K562 (cell line): ENCODE measurements around the gene MTCH2. TPM values are rescaled to one million over a fixed set of nuclear protein-coding genes. Genes with fewer than 3 reads are reported as not detected.

ENCODE experiments used
- BDP1 ChIP-seq: IDR thresholded peaks from 3 replicates; pipeline ENCODE4 v1.6.1; 2011; ENCODE audit not compliant: insufficient read length, insufficient read depth
- CHD2 ChIP-seq: IDR thresholded peaks from 2 replicates; pipeline ENCODE4 v1.6.1; 2011; ENCODE audit warnings: low read depth, low read length
- NR4A1 ChIP-seq, 2 experiments: fragments of 250-450 bp in 1 of 2; fragments of 450-650 bp in 1 of 2; sonication (Bioruptor Pico) in 1 of 2; IDR thresholded peaks; 2 replicates each; pipeline versions ENCODE4 v1.4.0 to v1.6.1; 2016 to 2020; ENCODE audit warnings: mild to moderate bottlenecking in 2 of 2, missing compliant biosample characterization in 1 of 2, missing genetic modification characterization in 1 of 2, moderate library complexity in 1 of 2
- RBM39 ChIP-seq: fragments of 200-400 bp; formaldehyde crosslinking; optimal IDR thresholded peaks from 2 replicates; pipeline ENCODE3; 2018; ENCODE audit warnings: low read depth, low read length
- SMAD4 ChIP-seq: fragments of 250-450 bp; sonication (Bioruptor Pico); conservative IDR thresholded peaks from 2 replicates; pipeline ENCODE4 v1.8.0; 2021; ENCODE audit warnings: inconsistent platforms, mild to moderate bottlenecking, moderate library complexity
- SMARCA5 ChIP-seq: fragments of 450-650 bp; IDR thresholded peaks from 2 replicates; pipeline ENCODE4 v1.6.1; 2016
- SRSF7 ChIP-seq: fragments of 200-400 bp; formaldehyde crosslinking; optimal IDR thresholded peaks from 2 replicates; pipeline ENCODE3; 2017; ENCODE audit warnings: mild to moderate bottlenecking, low read depth, low read length
- TBP ChIP-seq: optimal IDR thresholded peaks from 2 replicates; pipeline ENCODE3; 2011; ENCODE audit warnings: low read depth, low read length, improper control_type of control experiment
- TEAD2 ChIP-seq: fragments of 450-650 bp; IDR thresholded peaks from 2 replicates; pipeline ENCODE4 v1.6.1; 2016; ENCODE audit warnings: missing genetic modification characterization, control low read depth, missing compliant biosample characterization
- ZNF316 ChIP-seq: fragments of 450-650 bp; IDR thresholded peaks from 2 replicates; pipeline ENCODE4 v1.6.1; 2016
- ZNF717 ChIP-seq: fragments of 250-450 bp; sonication (Bioruptor Pico); IDR thresholded peaks from 2 replicates; pipeline ENCODE4 v1.5.0; 2021
- ZNF75A ChIP-seq: fragments of 450-650 bp; formaldehyde crosslinking; IDR thresholded peaks from 2 replicates; pipeline ENCODE4 v1.4.0; 2020; ENCODE audit warnings: mild to moderate bottlenecking
- polyA plus RNA-seq, 8 experiments: library from polyadenylated mRNA; depleted of rRNA in 4 of 8; stranded (reverse) in 5 of 8; unstranded in 3 of 8; fragments of >200 nt; fragmentation: Nextera tagmentation in 2 of 8; fragmentation: Illumina TruSeq in 1 of 8; extraction: Ambion mirVana in 2 of 8; extraction: Trizol in 1 of 8; gene quantifications; 2 replicates each; pipeline versions ENCODE4 v1.2.1 to v1.2.3, GENCODE V29; 2011 to 2014; ENCODE audit warnings: inconsistent platforms in 1 of 8, missing spikeins in 1 of 8
- total RNA-seq, 7 experiments: library from RNA; depleted of rRNA in 6 of 7; stranded (reverse); fragments of >200 nt in 6 of 7; fragmentation: Illumina TruSeq in 2 of 7; extraction: Trizol in 2 of 7; gene quantifications; 2 replicates each; pipeline versions ENCODE4 v1.2.1 to v1.2.3, GENCODE V29; 2011 to 2021; ENCODE audit warnings: low replicate concordance in 1 of 7
- TF ChIP-seq, protein P1 (sequence below): fragments of 450-650 bp; IDR thresholded peaks from 2 replicates; pipeline ENCODE4 v1.6.1; 2017; ENCODE audit warnings: antibody characterized with exemption, mild to moderate bottlenecking
- TF ChIP-seq, protein P2 (sequence below): sonication (generic); formaldehyde crosslinking; IDR thresholded peaks from 2 replicates; pipeline ENCODE4 v1.8.0; 2022; ENCODE audit warnings: mild to moderate bottlenecking, missing genetic modification reagents
- TF ChIP-seq, protein P3 (sequence below), 2 experiments: fragments of 450-650 bp in 1 of 2; sonication (generic) in 1 of 2; formaldehyde crosslinking in 1 of 2; IDR thresholded peaks in 1 of 2; conservative IDR thresholded peaks in 1 of 2; 2 replicates each; pipeline versions ENCODE4 v1.6.1 to v1.8.1; 2016 to 2023; ENCODE audit warnings: mild to moderate bottlenecking in 2 of 2, moderate library complexity in 2 of 2, inconsistent platforms in 1 of 2, missing genetic modification reagents in 1 of 2
- TF ChIP-seq, protein P4 (sequence below): fragments of 450-650 bp; formaldehyde crosslinking; IDR thresholded peaks from 2 replicates; pipeline ENCODE4 v1.4.0; 2020; ENCODE audit warnings: mild to moderate bottlenecking, mixed read lengths

The MTCH2 gene
- total and polyA plus RNA-seq, 9 of the 15 experiments (the other 6 are each of a cell fraction or from before 2014, with no cell fraction given) = 95.4 to 620 (median 198) TPM

DNA sequence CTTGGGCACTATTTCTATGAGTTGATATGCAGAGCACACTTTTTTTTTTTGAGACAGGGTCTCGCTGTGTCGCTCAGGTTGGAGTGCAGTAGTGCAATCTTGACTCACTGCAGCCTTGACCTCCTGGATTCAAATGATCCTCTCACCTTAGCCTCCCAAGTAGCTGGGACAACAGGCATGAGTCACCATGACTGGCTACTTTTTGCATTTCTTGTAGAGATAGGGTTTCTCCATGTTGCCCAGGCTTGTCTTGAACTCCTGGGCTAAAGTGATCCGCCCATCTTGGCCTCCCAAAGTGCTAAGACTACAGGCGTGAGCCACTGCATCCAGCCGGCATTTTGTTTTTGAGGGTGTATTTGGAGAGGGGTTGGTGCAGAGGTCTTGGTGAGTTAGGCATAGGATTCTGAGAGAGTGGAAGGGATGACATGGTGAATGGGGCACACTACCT is 29.9 kb upstream of the MTCH2 start (continued):
- TF ChIP-seq, protein P1, sequence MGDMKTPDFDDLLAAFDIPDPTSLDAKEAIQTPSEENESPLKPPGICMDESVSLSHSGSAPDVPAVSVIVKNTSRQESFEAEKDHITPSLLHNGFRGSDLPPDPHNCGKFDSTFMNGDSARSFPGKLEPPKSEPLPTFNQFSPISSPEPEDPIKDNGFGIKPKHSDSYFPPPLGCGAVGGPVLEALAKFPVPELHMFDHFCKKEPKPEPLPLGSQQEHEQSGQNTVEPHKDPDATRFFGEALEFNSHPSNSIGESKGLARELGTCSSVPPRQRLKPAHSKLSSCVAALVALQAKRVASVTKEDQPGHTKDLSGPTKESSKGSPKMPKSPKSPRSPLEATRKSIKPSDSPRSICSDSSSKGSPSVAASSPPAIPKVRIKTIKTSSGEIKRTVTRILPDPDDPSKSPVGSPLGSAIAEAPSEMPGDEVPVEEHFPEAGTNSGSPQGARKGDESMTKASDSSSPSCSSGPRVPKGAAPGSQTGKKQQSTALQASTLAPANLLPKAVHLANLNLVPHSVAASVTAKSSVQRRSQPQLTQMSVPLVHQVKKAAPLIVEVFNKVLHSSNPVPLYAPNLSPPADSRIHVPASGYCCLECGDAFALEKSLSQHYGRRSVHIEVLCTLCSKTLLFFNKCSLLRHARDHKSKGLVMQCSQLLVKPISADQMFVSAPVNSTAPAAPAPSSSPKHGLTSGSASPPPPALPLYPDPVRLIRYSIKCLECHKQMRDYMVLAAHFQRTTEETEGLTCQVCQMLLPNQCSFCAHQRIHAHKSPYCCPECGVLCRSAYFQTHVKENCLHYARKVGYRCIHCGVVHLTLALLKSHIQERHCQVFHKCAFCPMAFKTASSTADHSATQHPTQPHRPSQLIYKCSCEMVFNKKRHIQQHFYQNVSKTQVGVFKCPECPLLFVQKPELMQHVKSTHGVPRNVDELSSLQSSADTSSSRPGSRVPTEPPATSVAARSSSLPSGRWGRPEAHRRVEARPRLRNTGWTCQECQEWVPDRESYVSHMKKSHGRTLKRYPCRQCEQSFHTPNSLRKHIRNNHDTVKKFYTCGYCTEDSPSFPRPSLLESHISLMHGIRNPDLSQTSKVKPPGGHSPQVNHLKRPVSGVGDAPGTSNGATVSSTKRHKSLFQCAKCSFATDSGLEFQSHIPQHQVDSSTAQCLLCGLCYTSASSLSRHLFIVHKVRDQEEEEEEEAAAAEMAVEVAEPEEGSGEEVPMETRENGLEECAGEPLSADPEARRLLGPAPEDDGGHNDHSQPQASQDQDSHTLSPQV = peak; percentile 94
- no peak for TF ChIP-seq ZNF75A
- peak; percentile 96 for TF ChIP-seq ZNF316
- TF ChIP-seq SMAD4 (CRISPR knock-in tag) = 0 out of 2 replicates have a peak, but pooled peaks have one; percentile 32
- peak; percentile 89 for TF ChIP-seq SMARCA5
- TF ChIP-seq, protein P2, sequence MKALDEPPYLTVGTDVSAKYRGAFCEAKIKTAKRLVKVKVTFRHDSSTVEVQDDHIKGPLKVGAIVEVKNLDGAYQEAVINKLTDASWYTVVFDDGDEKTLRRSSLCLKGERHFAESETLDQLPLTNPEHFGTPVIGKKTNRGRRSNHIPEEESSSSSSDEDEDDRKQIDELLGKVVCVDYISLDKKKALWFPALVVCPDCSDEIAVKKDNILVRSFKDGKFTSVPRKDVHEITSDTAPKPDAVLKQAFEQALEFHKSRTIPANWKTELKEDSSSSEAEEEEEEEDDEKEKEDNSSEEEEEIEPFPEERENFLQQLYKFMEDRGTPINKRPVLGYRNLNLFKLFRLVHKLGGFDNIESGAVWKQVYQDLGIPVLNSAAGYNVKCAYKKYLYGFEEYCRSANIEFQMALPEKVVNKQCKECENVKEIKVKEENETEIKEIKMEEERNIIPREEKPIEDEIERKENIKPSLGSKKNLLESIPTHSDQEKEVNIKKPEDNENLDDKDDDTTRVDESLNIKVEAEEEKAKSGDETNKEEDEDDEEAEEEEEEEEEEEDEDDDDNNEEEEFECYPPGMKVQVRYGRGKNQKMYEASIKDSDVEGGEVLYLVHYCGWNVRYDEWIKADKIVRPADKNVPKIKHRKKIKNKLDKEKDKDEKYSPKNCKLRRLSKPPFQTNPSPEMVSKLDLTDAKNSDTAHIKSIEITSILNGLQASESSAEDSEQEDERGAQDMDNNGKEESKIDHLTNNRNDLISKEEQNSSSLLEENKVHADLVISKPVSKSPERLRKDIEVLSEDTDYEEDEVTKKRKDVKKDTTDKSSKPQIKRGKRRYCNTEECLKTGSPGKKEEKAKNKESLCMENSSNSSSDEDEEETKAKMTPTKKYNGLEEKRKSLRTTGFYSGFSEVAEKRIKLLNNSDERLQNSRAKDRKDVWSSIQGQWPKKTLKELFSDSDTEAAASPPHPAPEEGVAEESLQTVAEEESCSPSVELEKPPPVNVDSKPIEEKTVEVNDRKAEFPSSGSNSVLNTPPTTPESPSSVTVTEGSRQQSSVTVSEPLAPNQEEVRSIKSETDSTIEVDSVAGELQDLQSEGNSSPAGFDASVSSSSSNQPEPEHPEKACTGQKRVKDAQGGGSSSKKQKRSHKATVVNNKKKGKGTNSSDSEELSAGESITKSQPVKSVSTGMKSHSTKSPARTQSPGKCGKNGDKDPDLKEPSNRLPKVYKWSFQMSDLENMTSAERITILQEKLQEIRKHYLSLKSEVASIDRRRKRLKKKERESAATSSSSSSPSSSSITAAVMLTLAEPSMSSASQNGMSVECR (CRISPR knock-in tag) = no peak
- no peak for TF ChIP-seq NR4A1 (CRISPR knock-in tag; IDR thresholded peaks at IDR 0.05)
- peak; percentile 86 for TF ChIP-seq NR4A1 (tag; IDR thresholded peaks at IDR 0.05)
- no peak for TF ChIP-seq ZNF717 (CRISPR knock-in tag)
- no peak; the same call in 1 of the 2 replicates for TF ChIP-seq TEAD2 (tag)
- no peak for TF ChIP-seq BDP1
- no peak for TF ChIP-seq SRSF7
- no peak for TF ChIP-seq CHD2
- TF ChIP-seq, protein P3, sequence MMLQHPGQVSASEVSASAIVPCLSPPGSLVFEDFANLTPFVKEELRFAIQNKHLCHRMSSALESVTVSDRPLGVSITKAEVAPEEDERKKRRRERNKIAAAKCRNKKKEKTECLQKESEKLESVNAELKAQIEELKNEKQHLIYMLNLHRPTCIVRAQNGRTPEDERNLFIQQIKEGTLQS (IDR thresholded peaks at IDR 0.05) = peak; percentile 93
- TF ChIP-seq, protein P3 (CRISPR knock-in tag; conservative IDR thresholded peaks at IDR 0.05) = peak; percentile 33; the same call in 1 of the 2 replicates
- TF ChIP-seq RBM39 = no peak
- no peak for TF ChIP-seq TBP
- TF ChIP-seq, protein P4, sequence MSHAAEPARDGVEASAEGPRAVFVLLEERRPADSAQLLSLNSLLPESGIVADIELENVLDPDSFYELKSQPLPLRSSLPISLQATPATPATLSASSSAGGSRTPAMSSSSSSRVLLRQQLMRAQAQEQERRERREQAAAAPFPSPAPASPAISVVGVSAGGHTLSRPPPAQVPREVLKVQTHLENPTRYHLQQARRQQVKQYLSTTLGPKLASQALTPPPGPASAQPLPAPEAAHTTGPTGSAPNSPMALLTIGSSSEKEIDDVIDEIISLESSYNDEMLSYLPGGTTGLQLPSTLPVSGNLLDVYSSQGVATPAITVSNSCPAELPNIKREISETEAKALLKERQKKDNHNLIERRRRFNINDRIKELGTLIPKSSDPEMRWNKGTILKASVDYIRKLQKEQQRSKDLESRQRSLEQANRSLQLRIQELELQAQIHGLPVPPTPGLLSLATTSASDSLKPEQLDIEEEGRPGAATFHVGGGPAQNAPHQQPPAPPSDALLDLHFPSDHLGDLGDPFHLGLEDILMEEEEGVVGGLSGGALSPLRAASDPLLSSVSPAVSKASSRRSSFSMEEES = no peak
